ENCODE data around the gene M6PR.
A peak's percentile ranks its signal among the peaks of the same experiment; 100 is the strongest.
"Not testable (repeated sequence)": the region's sequence is repeated elsewhere in the genome, so short reads cannot be mapped to it uniquely, and the experiment has no call there.

The M6PR gene

DNA sequence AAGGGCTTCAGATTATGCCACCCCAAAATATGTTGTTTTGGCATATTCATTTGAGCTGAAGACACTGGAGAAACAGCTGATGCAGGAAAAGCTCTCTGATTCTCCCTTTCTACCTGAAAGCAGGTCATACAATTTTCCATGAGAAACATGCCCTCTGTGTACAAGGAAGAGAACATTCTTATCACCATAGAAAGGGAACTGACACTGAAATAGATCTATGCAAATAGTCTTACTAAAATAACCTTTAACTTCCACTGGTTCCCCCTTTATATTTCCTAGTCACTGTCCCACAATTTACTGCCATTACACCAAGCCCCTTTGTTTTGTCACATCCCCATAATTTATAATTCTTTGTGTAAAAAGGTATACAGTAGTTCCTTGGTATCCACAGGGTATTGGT lies 44.8 kb downstream of the M6PR start:
- no peaks in the 10 kb centered on the region for H3K27me3 Mint-ChIP-seq (ENCODE audit: low read depth, poor library complexity)
- no peak overlapping the region for H3K27ac Mint-ChIP-seq
- peaks cover 17% of the 10 kb centered on the region for H3K9me3 Mint-ChIP-seq
- peaks cover 21% of the 10 kb centered on the region for H3K4me1 Mint-ChIP-seq
- no peak for DNase-seq
- peaks cover 8% of the 10 kb centered on the region for H3K36me3 Mint-ChIP-seq (ENCODE audit: low read depth)
- H3K4me3 Mint-ChIP-seq: no peak overlapping the region
- TF ChIP-seq, protein P1, sequence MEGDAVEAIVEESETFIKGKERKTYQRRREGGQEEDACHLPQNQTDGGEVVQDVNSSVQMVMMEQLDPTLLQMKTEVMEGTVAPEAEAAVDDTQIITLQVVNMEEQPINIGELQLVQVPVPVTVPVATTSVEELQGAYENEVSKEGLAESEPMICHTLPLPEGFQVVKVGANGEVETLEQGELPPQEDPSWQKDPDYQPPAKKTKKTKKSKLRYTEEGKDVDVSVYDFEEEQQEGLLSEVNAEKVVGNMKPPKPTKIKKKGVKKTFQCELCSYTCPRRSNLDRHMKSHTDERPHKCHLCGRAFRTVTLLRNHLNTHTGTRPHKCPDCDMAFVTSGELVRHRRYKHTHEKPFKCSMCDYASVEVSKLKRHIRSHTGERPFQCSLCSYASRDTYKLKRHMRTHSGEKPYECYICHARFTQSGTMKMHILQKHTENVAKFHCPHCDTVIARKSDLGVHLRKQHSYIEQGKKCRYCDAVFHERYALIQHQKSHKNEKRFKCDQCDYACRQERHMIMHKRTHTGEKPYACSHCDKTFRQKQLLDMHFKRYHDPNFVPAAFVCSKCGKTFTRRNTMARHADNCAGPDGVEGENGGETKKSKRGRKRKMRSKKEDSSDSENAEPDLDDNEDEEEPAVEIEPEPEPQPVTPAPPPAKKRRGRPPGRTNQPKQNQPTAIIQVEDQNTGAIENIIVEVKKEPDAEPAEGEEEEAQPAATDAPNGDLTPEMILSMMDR (IDR thresholded peaks at IDR 0.05): no peak

DNA sequence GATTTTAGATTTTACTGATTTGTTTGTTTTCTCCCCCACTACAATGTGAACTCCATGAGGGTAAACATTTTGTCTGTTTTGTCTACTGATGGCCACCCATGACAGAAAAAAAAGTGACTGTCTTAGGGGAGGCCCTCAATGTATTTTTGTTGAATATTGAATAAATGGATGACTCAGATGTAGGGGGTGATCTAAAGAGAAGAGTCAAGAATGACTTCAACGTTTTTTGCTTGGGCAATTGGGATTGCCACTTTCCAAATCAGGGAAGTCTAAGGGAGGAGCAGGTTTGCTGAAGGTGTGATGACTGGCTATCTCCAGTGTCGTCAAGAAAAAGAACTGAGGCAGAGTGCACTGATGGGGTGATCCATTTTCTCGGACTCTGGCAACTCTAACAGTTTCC lies 45.8 kb downstream of the M6PR start:
- Mint-ChIP-seq H3K4me3 (no peak overlapping the region), H3K9me3 (peaks cover 17% of the 10 kb centered on the region), H3K27me3 (ENCODE audit: low read depth, poor library complexity) (no peaks in the 10 kb centered on the region), H3K36me3 (ENCODE audit: low read depth) (peaks cover 8% of the 10 kb centered on the region), H3K4me1 (peaks cover 26% of the 10 kb centered on the region), H3K27ac (no peak overlapping the region)
- TF ChIP-seq, protein P1 (IDR thresholded peaks at IDR 0.05): no peak
- DNase-seq: no peak

DNA sequence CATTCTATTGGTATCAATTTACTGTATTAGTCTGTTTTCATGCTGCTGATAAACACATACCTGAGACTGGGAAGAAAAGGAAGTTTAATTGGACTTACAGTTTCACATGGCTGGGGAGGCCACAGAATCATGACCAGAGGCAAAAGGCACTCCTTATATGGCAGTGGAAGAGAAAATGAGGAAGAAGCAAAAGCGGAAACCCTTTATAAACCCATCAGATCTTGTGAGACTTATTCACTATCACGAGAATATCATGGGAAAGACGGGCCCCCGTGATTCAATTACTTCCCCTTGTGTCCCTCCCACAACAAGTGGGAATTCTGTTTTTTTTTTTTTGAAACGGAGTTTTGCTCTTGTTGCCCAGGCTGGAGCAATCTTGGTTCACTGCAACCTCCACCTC lies 46.7 kb downstream of the M6PR start:
- H3K27me3 Mint-ChIP-seq (ENCODE audit: low read depth, poor library complexity); H3K36me3 Mint-ChIP-seq (ENCODE audit: low read depth); H3K4me3 Mint-ChIP-seq; H3K27ac Mint-ChIP-seq; DNase-seq: not testable (repeated sequence)
- Mint-ChIP-seq H3K9me3 (peaks cover 17% of the 10 kb centered on the region), H3K4me1 (peaks cover 25% of the 10 kb centered on the region)

DNA sequence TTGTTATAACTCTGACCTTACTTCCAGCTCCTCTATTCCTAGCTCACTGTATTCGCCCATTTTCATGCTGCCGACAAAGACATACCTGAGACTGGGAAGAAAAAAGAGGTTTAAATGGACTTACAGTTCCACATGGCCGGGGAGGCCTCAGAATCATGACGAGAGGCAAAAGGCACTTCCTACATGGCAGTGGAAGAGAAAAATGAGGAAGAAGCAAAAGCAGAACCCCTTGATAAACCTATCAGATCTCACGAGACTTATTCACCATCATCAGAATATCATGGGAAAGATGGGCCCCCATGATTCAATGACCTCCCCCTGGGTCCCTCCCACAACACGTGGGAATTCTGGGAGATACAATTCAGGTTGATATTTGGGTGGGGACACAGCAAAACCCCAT lies 49.6 kb downstream of the M6PR start:
- TF ChIP-seq, protein P1 (IDR thresholded peaks at IDR 0.05): no peak
- H3K36me3 Mint-ChIP-seq (ENCODE audit: low read depth): peaks cover 8% of the 10 kb centered on the region
- H3K9me3 Mint-ChIP-seq: peaks cover 23% of the 10 kb centered on the region
- no peak overlapping the region for H3K4me3 Mint-ChIP-seq
- H3K27ac Mint-ChIP-seq: peak overlapping the region; percentile 44
- H3K4me1 Mint-ChIP-seq: peaks cover 5% of the 10 kb centered on the region
- DNase-seq: no peak
- H3K27me3 Mint-ChIP-seq (ENCODE audit: low read depth, poor library complexity): no peaks in the 10 kb centered on the region

DNA sequence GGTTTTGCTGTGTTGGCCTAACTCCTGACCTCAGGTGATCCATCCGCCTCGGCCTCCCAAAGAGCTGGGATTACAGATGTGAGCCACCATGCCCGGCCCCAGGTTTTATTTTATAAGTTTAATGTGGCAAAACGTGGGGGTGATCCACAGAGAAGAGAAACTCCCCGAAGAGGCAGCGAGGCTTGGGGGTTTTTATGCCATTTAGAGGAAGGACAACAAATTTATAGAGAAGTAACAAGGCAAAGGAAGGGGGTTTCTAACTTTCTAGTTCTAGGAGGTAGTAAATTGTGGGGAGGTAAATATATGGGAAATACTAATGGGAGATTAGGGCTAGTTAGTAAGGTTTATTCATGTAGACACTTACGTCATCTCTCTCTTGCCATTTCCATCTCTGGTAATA lies 52.4 kb downstream of the M6PR start:
- Mint-ChIP-seq H3K4me3 (no peak overlapping the region), H3K9me3 (peaks cover 19% of the 10 kb centered on the region), H3K4me1 (peaks cover 5% of the 10 kb centered on the region), H3K27ac (no peak overlapping the region), H3K36me3 (ENCODE audit: low read depth) (no peaks in the 10 kb centered on the region), H3K27me3 (ENCODE audit: low read depth, poor library complexity) (no peaks in the 10 kb centered on the region)
- TF ChIP-seq, protein P1 (IDR thresholded peaks at IDR 0.05): no peak
- no peak for DNase-seq

DNA sequence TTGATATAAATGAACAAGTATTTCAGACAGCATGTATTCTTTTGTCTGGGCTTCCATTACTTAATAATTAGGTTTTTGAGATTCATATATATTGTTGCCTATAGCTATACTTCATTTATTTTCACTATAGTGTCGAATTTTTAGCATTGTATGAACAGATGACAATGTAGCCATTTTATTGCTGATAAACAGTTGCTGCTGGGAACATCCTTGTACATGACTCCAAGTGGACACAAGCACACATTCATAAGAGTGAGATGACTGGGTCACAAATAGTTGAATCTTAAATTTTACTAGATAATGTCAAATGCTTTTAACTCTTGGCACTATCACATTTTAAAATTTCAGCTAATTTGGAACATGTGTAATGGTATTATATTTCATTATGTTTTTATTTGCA lies 54.5 kb downstream of the M6PR start:
- H3K4me1 Mint-ChIP-seq: peaks cover 13% of the 10 kb centered on the region
- no peak for DNase-seq
- H3K4me3 Mint-ChIP-seq: no peak overlapping the region
- no peak overlapping the region for H3K27ac Mint-ChIP-seq
- peaks cover 10% of the 10 kb centered on the region for H3K9me3 Mint-ChIP-seq
- no peaks in the 10 kb centered on the region for H3K36me3 Mint-ChIP-seq (ENCODE audit: low read depth)
- TF ChIP-seq, protein P1 (IDR thresholded peaks at IDR 0.05): no peak
- no peaks in the 10 kb centered on the region for H3K27me3 Mint-ChIP-seq (ENCODE audit: low read depth, poor library complexity)
